ENCODE data around the gene TRPM3.

The TRPM3 gene

DNA sequence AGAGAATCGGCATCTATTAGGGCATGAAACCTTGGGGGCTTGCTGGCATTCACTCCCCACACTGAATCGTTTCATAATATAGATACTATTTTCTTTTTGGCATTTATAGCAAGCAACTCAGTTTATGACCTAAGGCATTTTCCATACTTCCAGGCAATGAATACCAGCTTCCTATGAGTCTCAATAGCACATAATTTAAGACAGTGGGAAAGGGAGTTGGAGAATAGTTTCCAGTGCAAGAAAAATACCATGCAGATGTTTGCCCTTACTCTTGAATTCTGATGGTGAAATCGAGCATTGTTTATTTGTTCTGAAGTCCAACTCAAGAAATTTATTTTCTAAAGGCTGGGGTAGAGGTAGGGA, 531.1 kb downstream of the TRPM3 start:
- no peak overlapping the region for H3K4me3 ChIP-seq (ENCODE audit: low read depth, low read length)
- TF ChIP-seq CTCF (conservative IDR thresholded peaks at IDR 0.05; ENCODE audit: low read depth, low read length), result no peak
- peak; percentile 60 for DNase-seq (ENCODE audit: low read depth)

DNA sequence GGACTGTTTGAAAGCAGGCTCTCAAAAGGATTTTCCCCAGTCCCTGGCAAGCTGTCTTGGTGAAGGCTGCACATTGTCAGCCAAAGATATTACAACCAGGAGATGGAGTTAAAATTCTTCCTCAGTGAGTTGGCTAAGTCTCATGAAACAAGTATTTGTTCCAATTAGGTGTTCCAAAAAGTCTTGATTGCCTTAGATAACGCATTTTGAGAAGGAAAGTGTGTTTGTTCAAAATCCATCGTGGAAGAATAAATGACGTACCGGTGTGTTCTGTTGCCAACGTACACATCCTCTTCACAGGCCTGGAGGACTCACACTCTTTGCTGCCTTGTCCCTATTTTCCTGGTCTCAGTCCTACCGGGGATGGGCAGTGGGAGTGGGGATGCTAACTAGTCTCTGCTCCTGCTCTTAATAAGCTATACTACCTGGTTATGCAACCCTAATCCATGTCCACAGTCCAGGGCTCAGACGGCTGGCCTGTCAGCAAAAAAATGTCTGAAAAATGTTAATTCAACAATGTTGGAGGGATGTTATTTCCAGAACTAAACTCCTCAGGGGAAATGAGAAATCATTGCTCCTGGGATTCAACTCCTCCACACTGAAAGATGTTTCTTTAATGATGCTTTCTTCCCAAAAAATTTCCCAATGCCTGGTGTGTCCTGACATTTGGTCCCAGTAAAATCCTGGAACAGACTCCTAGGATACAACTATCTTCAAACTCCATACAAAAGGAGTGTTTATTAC, 531.7 kb downstream of the TRPM3 start:
- DNase-seq (ENCODE audit: low read depth), result peak; percentile 70
- no peak overlapping the region for H3K4me3 ChIP-seq (ENCODE audit: low read depth, low read length)
- TF ChIP-seq CTCF (conservative IDR thresholded peaks at IDR 0.05; ENCODE audit: low read depth, low read length), result no peak

DNA sequence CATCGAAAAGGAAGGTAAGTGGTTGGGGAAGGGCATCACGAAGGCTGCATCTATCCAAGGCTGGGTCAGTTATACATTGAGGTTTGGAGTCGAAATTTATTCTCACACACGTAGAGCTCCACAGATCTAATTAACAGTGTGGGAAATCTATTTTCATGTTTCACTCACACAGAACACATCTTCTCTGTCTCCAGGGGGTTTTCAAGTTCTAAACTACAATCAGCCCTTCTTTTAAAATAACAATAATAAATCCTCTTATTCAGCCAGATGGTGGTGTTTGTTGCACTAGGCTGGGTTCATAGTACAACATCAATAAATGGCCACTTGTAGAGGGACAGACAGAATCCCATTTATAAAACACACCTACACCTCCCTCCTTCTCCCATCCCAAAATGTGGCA, 532.4 kb downstream of the TRPM3 start:
- DNase-seq (ENCODE audit: low read depth), result no peak
- TF ChIP-seq CTCF (conservative IDR thresholded peaks at IDR 0.05; ENCODE audit: low read depth, low read length), result no peak
- no peak overlapping the region for H3K4me3 ChIP-seq (ENCODE audit: low read depth, low read length)

DNA sequence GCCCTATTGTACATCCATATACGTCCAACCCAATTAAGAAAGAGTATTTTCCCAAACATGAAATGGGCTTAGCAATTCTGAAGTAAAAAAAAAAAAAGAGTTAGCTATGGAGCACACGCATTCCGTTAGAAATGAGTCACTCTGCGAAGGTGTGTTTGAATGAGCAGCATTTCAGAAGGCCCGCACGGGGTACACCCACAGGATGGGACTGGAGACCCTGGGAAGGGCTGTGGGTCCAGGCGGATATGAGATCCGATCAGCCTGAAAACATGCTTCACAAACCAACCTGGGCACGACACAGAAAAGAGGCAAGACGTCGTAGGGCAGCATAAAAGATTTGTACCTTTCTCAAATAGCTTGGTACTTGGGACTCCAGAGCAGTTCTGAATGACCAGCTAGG, 533.0 kb downstream of the TRPM3 start:
- DNase-seq (ENCODE audit: low read depth), result no peak
- no peak overlapping the region for H3K4me3 ChIP-seq (ENCODE audit: low read depth, low read length)
- TF ChIP-seq CTCF (conservative IDR thresholded peaks at IDR 0.05; ENCODE audit: low read depth, low read length), result no peak

GRCh38 chr9:70587201-70587600, 534.2 kb downstream of the TRPM3 start:
- no peak for TF ChIP-seq CTCF (conservative IDR thresholded peaks at IDR 0.05; ENCODE audit: low read depth, low read length)
- DNase-seq (ENCODE audit: low read depth), result peak; percentile 89
- no peak overlapping the region for H3K4me3 ChIP-seq (ENCODE audit: low read depth, low read length)

DNA sequence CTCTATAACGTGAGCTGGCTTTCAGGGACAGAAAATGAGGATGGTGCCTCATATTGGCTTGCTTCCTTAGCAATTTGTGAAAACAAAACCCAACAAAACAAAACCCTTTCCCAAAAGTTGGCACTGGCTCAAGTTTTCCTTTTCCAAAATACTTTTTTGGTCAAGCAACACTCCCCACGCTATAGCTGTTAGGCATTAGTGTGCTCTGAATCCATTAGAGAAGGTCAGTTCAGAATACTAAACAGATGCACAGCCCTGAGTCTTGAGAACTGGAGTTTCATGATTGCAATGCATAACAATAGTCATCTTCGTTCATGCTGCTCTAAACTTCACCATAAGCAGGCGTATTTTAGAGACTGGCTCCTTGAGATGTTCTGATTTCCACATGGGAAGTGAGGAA, 534.9 kb downstream of the TRPM3 start:
- no peak for TF ChIP-seq CTCF (conservative IDR thresholded peaks at IDR 0.05; ENCODE audit: low read depth, low read length)
- H3K4me3 ChIP-seq (ENCODE audit: low read depth, low read length), result no peak overlapping the region
- DNase-seq (ENCODE audit: low read depth), result no peak

GRCh38 chr9:70581955-70582350, 539.5 kb downstream of the TRPM3 start:
- no peak for DNase-seq (ENCODE audit: low read depth)
- TF ChIP-seq CTCF (conservative IDR thresholded peaks at IDR 0.05; ENCODE audit: low read depth, low read length), result no peak
- no peak overlapping the region for H3K4me3 ChIP-seq (ENCODE audit: low read depth, low read length)
